H9 (cell line): ENCODE measurements around the gene KCNMA1. TPM values are rescaled to one million over a fixed set of nuclear protein-coding genes. Genes with fewer than 3 reads are reported as not detected.
A peak's percentile ranks its signal among the peaks of the same experiment; 100 is the strongest.

Source experiments
- DNase-seq: peaks from one replicate; pipeline ENCODE4 v3.0.0-alpha.2; 2017
- H2AFZ ChIP-seq: one replicate; pipeline ENCODE4 v1.6.1; 2013; ENCODE audit warnings: mild to moderate bottlenecking, low read length, control low read depth, moderate library complexity
- H2AK5ac ChIP-seq: 2 replicates; pipeline ENCODE4 v1.6.1; 2013; ENCODE audit warnings: low read length, control low read depth, mixed read lengths; ENCODE audit not compliant: insufficient read length
- H2BK120ac ChIP-seq: one replicate; pipeline ENCODE4 v1.6.1; 2013; ENCODE audit warnings: low read depth, mild to moderate bottlenecking, low read length, control low read depth, inconsistent platforms; ENCODE audit not compliant: poor library complexity, severe bottlenecking
- H2BK12ac ChIP-seq: 2 replicates; pipeline ENCODE4 v1.6.1; 2013; ENCODE audit warnings: low read length, control low read depth, mixed read lengths, low read depth; ENCODE audit not compliant: insufficient read length
- H2BK15ac ChIP-seq: 2 replicates; pipeline ENCODE4 v1.6.1; 2013; ENCODE audit warnings: low read depth, low read length, control low read depth
- H2BK20ac ChIP-seq: one replicate; pipeline ENCODE4 v1.6.1; 2013; ENCODE audit warnings: low read depth, mild to moderate bottlenecking, low read length, control low read depth, inconsistent platforms; ENCODE audit not compliant: poor library complexity, severe bottlenecking
- H2BK5ac ChIP-seq: 2 replicates; pipeline ENCODE4 v1.6.1; 2013; ENCODE audit warnings: low read length, control low read depth, mixed read lengths; ENCODE audit not compliant: insufficient read length
- H3K14ac ChIP-seq: 2 replicates; pipeline ENCODE4 v1.6.1; 2013; ENCODE audit warnings: low read length, control low read depth; ENCODE audit not compliant: insufficient read depth
- H3K18ac ChIP-seq: 2 replicates; pipeline ENCODE4 v1.6.1; 2013; ENCODE audit warnings: low read depth, mild to moderate bottlenecking, mixed read lengths, low read length, control low read depth; ENCODE audit not compliant: insufficient read length
- H3K23ac ChIP-seq: 2 replicates; pipeline ENCODE4 v1.6.1; 2013; ENCODE audit warnings: low read length, control low read depth, mixed read lengths, low read depth; ENCODE audit not compliant: insufficient read length
- H3K23me2 ChIP-seq: 2 replicates; pipeline ENCODE4 v1.6.1; 2013; ENCODE audit warnings: low read depth, mild to moderate bottlenecking, mixed read lengths, low read length, control low read depth; ENCODE audit not compliant: insufficient read length, poor library complexity, severe bottlenecking
- H3K27ac ChIP-seq: 2 replicates; pipeline ENCODE4 v1.5.1; 2013; ENCODE audit warnings: low read length, control low read depth, mixed read lengths, low read depth; ENCODE audit not compliant: insufficient read length
- H3K27me3 ChIP-seq: 2 replicates; pipeline ENCODE4 v1.6.1; 2013; ENCODE audit warnings: low read length, control low read depth, inconsistent platforms; ENCODE audit not compliant: insufficient read depth
- H3K4ac ChIP-seq: 2 replicates; pipeline ENCODE4 v1.6.1; 2013; ENCODE audit warnings: low read depth, mild to moderate bottlenecking, control low read depth, inconsistent platforms, low read length, moderate library complexity
- H3K4me1 ChIP-seq: 2 replicates; pipeline ENCODE4 v1.6.1; 2013; ENCODE audit warnings: low read length, control low read depth, inconsistent platforms; ENCODE audit not compliant: insufficient read depth
- H3K4me2 ChIP-seq: 2 replicates; pipeline ENCODE4 v1.6.1; 2013; ENCODE audit warnings: low read length, control low read depth, mixed read lengths; ENCODE audit not compliant: insufficient read length, insufficient read depth
- H3K56ac ChIP-seq: 2 replicates; pipeline ENCODE4 v1.6.1; 2013; ENCODE audit warnings: low read depth, mild to moderate bottlenecking, mixed read lengths, low read length, control low read depth; ENCODE audit not compliant: insufficient read length
- H3K79me1 ChIP-seq: 2 replicates; pipeline ENCODE4 v1.6.1; 2013; ENCODE audit warnings: low read depth, mild to moderate bottlenecking, moderate library complexity, low read length, control low read depth, inconsistent platforms; ENCODE audit not compliant: insufficient read depth, poor library complexity, severe bottlenecking
- H3K79me2 ChIP-seq: 2 replicates; pipeline ENCODE4 v1.6.1; 2013; ENCODE audit warnings: low read length, control low read depth, inconsistent platforms; ENCODE audit not compliant: insufficient read depth
- H3K9ac ChIP-seq: 2 replicates; pipeline ENCODE4 v1.6.1; 2013; ENCODE audit warnings: low read length, control low read depth, mixed read lengths; ENCODE audit not compliant: insufficient read length; ENCODE audit errors: extremely low read depth
- H3K9me3 ChIP-seq: one replicate; pipeline ENCODE4 v1.6.1; 2013; ENCODE audit warnings: low read depth, low read length, inconsistent platforms; ENCODE audit not compliant: control insufficient read depth
- H3T11ph ChIP-seq: one replicate; pipeline ENCODE4 v1.6.1; 2013; ENCODE audit warnings: mild to moderate bottlenecking, low read length, control low read depth, inconsistent platforms
- H4K20me1 ChIP-seq: one replicate; pipeline ENCODE4 v1.6.1; 2013; ENCODE audit not compliant: control insufficient read depth, insufficient read length, insufficient read depth
- H4K5ac ChIP-seq: 2 replicates; pipeline ENCODE4 v1.6.1; 2013; ENCODE audit warnings: low read depth, mild to moderate bottlenecking, mixed read lengths, low read length, control low read depth; ENCODE audit not compliant: insufficient read length
- H4K8ac ChIP-seq: replicated peaks from 2 replicates; pipeline ENCODE4 v1.6.1; 2013; ENCODE audit warnings: low read length, control low read depth, mixed read lengths, low read depth; ENCODE audit not compliant: insufficient read length
- H4K91ac ChIP-seq: 2 replicates; pipeline ENCODE4 v1.6.1; 2013; ENCODE audit warnings: low read depth, mild to moderate bottlenecking, moderate library complexity, mixed read lengths, low read length, control low read depth; ENCODE audit not compliant: insufficient read length
- H3K27ac Mint-ChIP-seq, 3 experiments: 2 replicates in 2 of 3; 3 replicates in 1 of 3; pipeline ENCODE4 v1.8.0; 2020 to 2021; ENCODE audit warnings: mixed read lengths in 3 of 3, mild to moderate bottlenecking in 1 of 3, moderate library complexity in 1 of 3
- H3K27me3 Mint-ChIP-seq: 2 replicates; pipeline ENCODE4 v1.8.0; 2021; ENCODE audit warnings: low read depth, mild to moderate bottlenecking, moderate library complexity, mixed read lengths
- H3K36me3 Mint-ChIP-seq, 3 experiments: 2 replicates in 2 of 3; 3 replicates in 1 of 3; pipeline ENCODE4 v1.8.0; 2020 to 2021; ENCODE audit warnings: low read depth in 3 of 3, mixed read lengths in 3 of 3; ENCODE audit not compliant: insufficient read depth in 1 of 3
- H3K4me1 Mint-ChIP-seq, 2 experiments: 2 replicates each; pipeline ENCODE4 v1.8.0; 2020; ENCODE audit warnings: mixed read lengths in 2 of 2
- H3K4me3 Mint-ChIP-seq, 2 experiments: 2 replicates in 1 of 2; 3 replicates in 1 of 2; pipeline ENCODE4 v1.8.0; 2020 to 2021; ENCODE audit warnings: mild to moderate bottlenecking in 2 of 2, mixed read lengths in 2 of 2, moderate library complexity in 1 of 2
- H3K9me3 Mint-ChIP-seq, 2 experiments: 2 replicates in 1 of 2; 3 replicates in 1 of 2; pipeline ENCODE4 v1.8.0; 2020; ENCODE audit warnings: mild to moderate bottlenecking in 2 of 2, mixed read lengths in 2 of 2, moderate library complexity in 1 of 2
- WGBS: extraction: QIAGEN DNeasy Blood & Tissue Kit; methylation state at CpG from one replicate; pipeline ENCODE4 v1.1.7; 2013; ENCODE audit warnings: missing lambda C conversion rate, low lambda C conversion rate, mixed read lengths; ENCODE audit not compliant: insufficient read length; ENCODE audit errors: extremely low coverage; 5-methylcytosine and 5-hydroxymethylcytosine counted together
- total RNA-seq: library from RNA; stranded (reverse); gene quantifications from 2 replicates; pipeline ENCODE4 v1.2.1, GENCODE V29; 2021
- TF ChIP-seq, protein P1 (sequence below): fragments of 200-600 bp; sonication (generic); conservative IDR thresholded peaks from 3 replicates; pipeline ENCODE4 v1.8.0; 2021; ENCODE audit warnings: antibody characterized with exemption, mild to moderate bottlenecking

KCNMA1 gene
- total RNA-seq, 1 experiment from 2014 or later: 2.0 TPM

DNA sequence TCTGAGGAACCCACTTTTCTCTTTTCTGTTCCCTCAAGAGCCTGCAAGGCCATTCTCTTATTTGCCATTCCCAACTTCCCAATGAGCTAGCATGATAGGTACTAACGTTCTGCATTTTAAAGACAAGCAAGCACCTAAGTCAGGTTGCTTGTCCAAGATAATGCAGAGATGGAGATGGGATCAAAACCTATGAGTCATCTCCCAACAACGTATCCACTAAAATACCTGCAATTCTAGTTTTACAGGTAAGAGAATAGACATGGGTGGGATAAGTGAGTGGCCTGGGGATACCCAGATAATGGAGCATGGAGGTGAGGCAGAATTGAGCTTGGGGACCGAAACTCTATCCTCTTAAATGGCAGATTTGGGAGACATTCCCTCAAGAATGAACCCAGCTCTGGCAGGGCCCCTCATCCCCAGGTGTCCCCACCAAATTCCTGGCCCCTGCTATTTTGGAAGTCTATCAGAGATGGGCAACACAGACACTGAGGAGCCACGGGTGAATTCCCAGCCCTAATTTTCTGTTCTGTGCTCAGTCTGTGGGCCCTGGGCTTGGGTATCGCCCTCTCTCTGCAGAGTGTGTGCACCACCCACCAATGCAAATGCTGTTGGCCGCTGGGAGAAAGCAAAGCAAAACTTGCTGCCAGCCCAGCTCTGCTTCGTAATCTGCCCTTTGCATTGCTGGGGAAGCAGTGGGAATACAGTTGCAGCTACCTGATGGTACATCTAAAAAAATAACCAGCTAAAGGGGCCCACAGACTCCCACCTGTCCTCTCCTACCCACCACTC, 98.3 kb downstream of the KCNMA1 start:
- no peaks in the 10 kb centered on the region; the same call in 1 of the 2 replicates for H3K27me3 Mint-ChIP-seq
- DNase-seq: no peak
- H3K18ac ChIP-seq: no peak overlapping the region
- no peak overlapping the region for H3K23ac ChIP-seq
- H2BK5ac ChIP-seq: no peak overlapping the region
- H2BK20ac ChIP-seq: no peak overlapping the region
- H3K14ac ChIP-seq: no peak overlapping the region
- H3K56ac ChIP-seq: no peak overlapping the region
- H3K9me3 Mint-ChIP-seq: peaks cover 0 to 3% of the 10 kb centered on the region in 2 experiments; a peak in 3 of 5 replicates
- no peaks in the 10 kb centered on the region for H4K20me1 ChIP-seq
- no peak overlapping the region for H3K4ac ChIP-seq
- H3K23me2 ChIP-seq: no peaks in the 10 kb centered on the region
- no peaks in the 10 kb centered on the region for H3K79me1 ChIP-seq
- no peak overlapping the region for H2BK120ac ChIP-seq
- H3K79me2 ChIP-seq: no peaks in the 10 kb centered on the region
- no peaks in the 10 kb centered on the region for H3K4me1 ChIP-seq
- H4K5ac ChIP-seq: no peak overlapping the region
- H3K27me3 ChIP-seq: no peaks in the 10 kb centered on the region; the same call in 1 of the 2 replicates
- H3T11ph ChIP-seq: no peak overlapping the region
- TF ChIP-seq, protein P1, sequence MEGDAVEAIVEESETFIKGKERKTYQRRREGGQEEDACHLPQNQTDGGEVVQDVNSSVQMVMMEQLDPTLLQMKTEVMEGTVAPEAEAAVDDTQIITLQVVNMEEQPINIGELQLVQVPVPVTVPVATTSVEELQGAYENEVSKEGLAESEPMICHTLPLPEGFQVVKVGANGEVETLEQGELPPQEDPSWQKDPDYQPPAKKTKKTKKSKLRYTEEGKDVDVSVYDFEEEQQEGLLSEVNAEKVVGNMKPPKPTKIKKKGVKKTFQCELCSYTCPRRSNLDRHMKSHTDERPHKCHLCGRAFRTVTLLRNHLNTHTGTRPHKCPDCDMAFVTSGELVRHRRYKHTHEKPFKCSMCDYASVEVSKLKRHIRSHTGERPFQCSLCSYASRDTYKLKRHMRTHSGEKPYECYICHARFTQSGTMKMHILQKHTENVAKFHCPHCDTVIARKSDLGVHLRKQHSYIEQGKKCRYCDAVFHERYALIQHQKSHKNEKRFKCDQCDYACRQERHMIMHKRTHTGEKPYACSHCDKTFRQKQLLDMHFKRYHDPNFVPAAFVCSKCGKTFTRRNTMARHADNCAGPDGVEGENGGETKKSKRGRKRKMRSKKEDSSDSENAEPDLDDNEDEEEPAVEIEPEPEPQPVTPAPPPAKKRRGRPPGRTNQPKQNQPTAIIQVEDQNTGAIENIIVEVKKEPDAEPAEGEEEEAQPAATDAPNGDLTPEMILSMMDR: peak; percentile 22; the same call in 2 of the 3 replicates
- H2BK12ac ChIP-seq: no peak overlapping the region
- no peak overlapping the region for H4K91ac ChIP-seq
- no peak overlapping the region for H4K8ac ChIP-seq
- no peak overlapping the region for H3K27ac ChIP-seq
- H2BK15ac ChIP-seq: no peak overlapping the region
- no peaks in the 10 kb centered on the region for H3K36me3 Mint-ChIP-seq
- no peak overlapping the region for H3K9ac ChIP-seq
- H3K9me3 ChIP-seq: no peaks in the 10 kb centered on the region
- H3K4me1 Mint-ChIP-seq: peaks cover 0 to 4% of the 10 kb centered on the region in 2 experiments; a peak in 2 of 4 replicates
- no peak overlapping the region for H3K4me3 Mint-ChIP-seq
- no peak overlapping the region for H3K4me2 ChIP-seq
- H3K27ac Mint-ChIP-seq: no peak overlapping the region
- no CpG with 5 or more reads among the region's 7 CpGs for WGBS
- H2AFZ ChIP-seq: no peak overlapping the region
- no peak overlapping the region for H2AK5ac ChIP-seq
